ENCODE data around the gene TEX22. TPM values are rescaled to one million over a fixed set of nuclear protein-coding genes. Genes with fewer than 3 reads are reported as not detected.

TEX22 gene
- total and polyA plus RNA-seq, 9 donors, result 0.11 to 5.1 (median 2.5) TPM; not detected in 1

GRCh38 chr14:105363847-105364708 is 34.3 kb upstream of the TEX22 start:
- peaks cover 2% of the 10 kb centered on the region for H3K4me1 ChIP-seq (ENCODE audit: insufficient read depth)

GRCh38 chr14:105365101-105365500 is 33.2 kb upstream of the TEX22 start:
- peaks cover 2% of the 10 kb centered on the region for H3K4me1 ChIP-seq (ENCODE audit: insufficient read depth)
- TF ChIP-seq POLR2A (IDR thresholded peaks at IDR 0.05) (no peak), CTCF (IDR thresholded peaks at IDR 0.05) (no peak)
- H3K4me3 ChIP-seq, result no peak overlapping the region
- H3K9me3 ChIP-seq, result no peaks in the 10 kb centered on the region
- WGBS, 3 donors, result 80 to 88% (median 84%) methylated on average over 11 of the region's 11 CpGs
- no peaks in the 10 kb centered on the region for H3K36me3 ChIP-seq
- H3K27ac ChIP-seq, result no peak overlapping the region
- no peak for DNase-seq
- intact Hi-C loops (cut with DNase I), result loop anchor here in 1 of 4 donors (10.0 kb wide), 1 partner anchor 160 kb away; the partner anchor contains the start of gene TMEM121
- no peaks in the 10 kb centered on the region for H3K27me3 ChIP-seq

More at GRCh38 chr14:105363847-105364708, 34.3 kb upstream of the TEX22 start:
- H3K9me3 ChIP-seq, result no peaks in the 10 kb centered on the region
- TF ChIP-seq POLR2A (IDR thresholded peaks at IDR 0.05) (no peak), CTCF (IDR thresholded peaks at IDR 0.05) (no peak), EP300 (IDR thresholded peaks at IDR 0.05) (no peak)
- WGBS, 3 donors, result 4 to 22% (median 9%) methylated on average over 30 to 58 of the region's 58 CpGs
- no peak overlapping the region for H3K27ac ChIP-seq
- DNase-seq, result peak in 2 of 5 donors; percentile 11 to 22
- no peaks in the 10 kb centered on the region for H3K27me3 ChIP-seq
- H3K36me3 ChIP-seq, result no peaks in the 10 kb centered on the region
- no peak overlapping the region for H3K4me3 ChIP-seq
- intact Hi-C loops (cut with DNase I), result loop anchor here in 1 of 4 donors (10.0 kb wide), 1 partner anchor 161 kb away; the partner anchor contains the start of gene TMEM121

GRCh38 chr14:105365681-105366080 is 32.7 kb upstream of the TEX22 start:
- Histone ChIP-seq H3K4me1 (ENCODE audit: insufficient read depth) (peaks cover 2% of the 10 kb centered on the region), H3K27ac (no peak overlapping the region), H3K36me3 (no peaks in the 10 kb centered on the region), H3K4me3 (no peak overlapping the region), H3K9me3 (no peaks in the 10 kb centered on the region), H3K27me3 (no peaks in the 10 kb centered on the region)
- 94 to 96% (median 96%) methylated on average over 10 to 12 of the region's 12 CpGs for WGBS, 3 donors
- no peak for TF ChIP-seq POLR2A (IDR thresholded peaks at IDR 0.05)
- no peak for TF ChIP-seq CTCF (IDR thresholded peaks at IDR 0.05)
- TF ChIP-seq EP300 (IDR thresholded peaks at IDR 0.05), result no peak
- intact Hi-C loops (cut with DNase I), result loop anchor here in 1 of 4 donors (10.0 kb wide), 1 partner anchor 159 kb away; the partner anchor contains the start of gene TMEM121
- DNase-seq, result no peak

- H3K27me3 ChIP-seq, result no peaks in the 10 kb centered on the region
- H3K36me3 ChIP-seq, result no peaks in the 10 kb centered on the region
- intact Hi-C loops (cut with DNase I), result loop anchor here in 1 of 4 donors (10.0 kb wide), 1 partner anchor 158 kb away; the partner anchor contains the start of gene TMEM121
- TF ChIP-seq EP300 (IDR thresholded peaks at IDR 0.05) (no peak), POLR2A (IDR thresholded peaks at IDR 0.05) (no peak), CTCF (IDR thresholded peaks at IDR 0.05) (no peak)
- no peak for DNase-seq
- H3K9me3 ChIP-seq, result no peaks in the 10 kb centered on the region
- H3K4me3 ChIP-seq, result no peak overlapping the region
- no peak overlapping the region for H3K27ac ChIP-seq
- H3K4me1 ChIP-seq (ENCODE audit: insufficient read depth), result peaks cover 2% of the 10 kb centered on the region
- whole genome bisulfite sequencing, 3 donors, result 91 to 93% (median 93%) methylated on average over 22 to 23 of the region's 23 CpGs
Observed at GRCh38 chr14:105366386-105367074, 31.8 kb upstream of the TEX22 start.

All from ovary (tissue), 9 donors.